Neural progenitor cell (in vitro differentiated cells): Measurements from ENCODE around the gene CRELD2.

ENCODE experiments used
- CTCF ChIP-seq: fragments of 200-600 bp; sonication (generic); IDR thresholded peaks from 2 replicates; pipeline ENCODE4 v1.5.1; 2017; ENCODE audit warnings: antibody characterized with exemption, mild to moderate bottlenecking
- EZH2 ChIP-seq: fragments of 200-600 bp; sonication (generic); IDR thresholded peaks from 2 replicates; pipeline ENCODE4 v1.6.1; 2017; ENCODE audit warnings: antibody characterized with exemption, mild to moderate bottlenecking, moderate library complexity
- EZH2phosphoT487 ChIP-seq: fragments of 200-600 bp; sonication (generic); IDR thresholded peaks from 2 replicates; pipeline ENCODE4 v1.6.1; 2017; ENCODE audit warnings: antibody characterized with exemption

DNA sequence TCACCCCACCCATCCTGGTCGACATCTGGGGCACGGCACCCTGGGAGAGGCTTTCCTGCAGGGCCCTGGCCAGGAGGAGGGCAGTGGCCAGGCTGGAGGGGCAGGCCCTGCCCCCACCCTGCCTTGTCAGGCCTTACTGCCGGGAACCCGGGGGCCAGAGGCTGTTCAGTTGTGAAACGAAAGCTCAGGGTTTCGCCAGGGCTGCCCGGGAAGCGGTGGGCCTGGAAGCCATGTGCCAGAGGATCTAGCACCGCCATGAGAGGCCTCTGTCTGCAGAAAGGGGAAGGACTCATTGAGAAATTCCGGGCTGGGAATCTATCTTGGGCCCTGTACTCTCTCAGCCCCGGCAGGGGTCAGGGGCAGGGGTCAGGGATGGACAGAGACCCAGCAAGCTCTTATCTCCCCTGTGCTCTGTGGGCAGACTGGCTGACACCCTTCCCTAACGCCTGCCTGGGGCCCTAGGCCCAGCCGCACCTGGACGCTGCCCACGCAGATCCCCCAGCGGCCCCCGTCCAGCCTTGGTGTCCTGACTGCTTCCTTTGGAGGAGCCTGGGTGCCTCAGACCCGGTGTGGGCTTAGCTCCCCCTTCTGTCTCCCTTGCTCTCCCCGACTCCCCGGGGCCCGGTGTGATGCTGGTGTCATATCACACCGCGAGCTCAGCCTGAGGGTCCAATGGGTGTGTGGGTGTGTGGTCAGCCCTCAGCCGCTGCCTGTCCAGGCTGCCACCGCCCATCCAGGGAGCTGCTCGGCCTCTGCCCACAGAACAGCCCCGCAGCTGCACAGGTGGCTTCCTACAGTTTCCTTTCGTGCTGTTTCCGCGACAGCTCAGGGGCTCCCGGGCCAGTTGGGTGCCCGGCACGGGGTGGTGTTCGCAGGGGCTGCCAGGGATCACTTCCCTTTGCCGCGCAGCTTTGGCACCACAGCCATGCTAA, 48.6 kb downstream of the CRELD2 start:
- TF ChIP-seq CTCF: no peak
- TF ChIP-seq EZH2: no peak
- no peak for TF ChIP-seq EZH2phosphoT487
